GM19438 (cell line): ENCODE data around the gene PSAPL1.

Experiments
- ATAC-seq: cut with Tn5 transposase; IDR thresholded peaks from one replicate; pipeline ENCODE4 v1.9.1; 2021; ENCODE audit warnings: low read depth; ENCODE audit not compliant: unreplicated experiment

Gene PSAPL1

DNA sequence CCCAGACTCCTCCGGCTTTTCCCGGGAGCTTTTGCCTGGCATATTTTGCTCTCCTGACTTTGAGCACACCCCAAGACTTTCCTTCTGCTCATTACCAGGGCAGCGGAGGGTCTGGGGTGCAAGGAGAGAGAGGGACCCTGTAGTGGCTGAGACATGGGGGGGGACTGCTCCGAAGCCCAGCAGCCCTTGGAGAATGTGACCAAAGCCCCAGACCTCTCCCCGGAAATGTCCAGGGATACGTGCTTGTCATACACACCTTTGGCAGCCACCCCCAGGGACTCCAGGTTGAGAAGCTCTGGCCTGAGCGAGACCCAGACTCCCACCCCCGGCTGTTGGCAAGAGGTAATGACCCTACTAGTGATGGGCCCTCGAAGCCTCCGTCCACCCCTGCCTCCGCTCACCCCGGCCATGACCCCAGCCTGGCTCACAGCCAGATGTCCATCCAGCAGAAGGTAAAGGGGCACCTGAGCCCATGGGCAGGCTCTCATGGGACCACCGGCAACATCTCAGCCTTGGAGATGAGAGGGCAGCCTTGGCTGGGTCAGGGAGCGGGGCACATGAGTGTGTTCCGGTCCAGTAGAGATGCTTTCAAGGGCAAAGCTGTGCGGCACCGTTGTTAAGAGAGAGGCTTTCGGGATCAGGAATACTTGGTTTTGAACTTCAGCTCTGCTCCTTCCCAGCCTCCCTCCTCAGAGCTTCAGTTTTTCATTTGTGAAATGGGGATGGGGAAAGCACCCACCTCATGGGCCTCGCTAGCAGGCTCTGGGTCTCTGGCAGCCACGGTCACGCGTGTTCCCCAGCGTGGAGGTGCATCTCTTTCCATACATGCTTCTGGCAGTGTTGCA lies 2.0 kb downstream of the PSAPL1 start:
- ATAC-seq = no peak

DNA sequence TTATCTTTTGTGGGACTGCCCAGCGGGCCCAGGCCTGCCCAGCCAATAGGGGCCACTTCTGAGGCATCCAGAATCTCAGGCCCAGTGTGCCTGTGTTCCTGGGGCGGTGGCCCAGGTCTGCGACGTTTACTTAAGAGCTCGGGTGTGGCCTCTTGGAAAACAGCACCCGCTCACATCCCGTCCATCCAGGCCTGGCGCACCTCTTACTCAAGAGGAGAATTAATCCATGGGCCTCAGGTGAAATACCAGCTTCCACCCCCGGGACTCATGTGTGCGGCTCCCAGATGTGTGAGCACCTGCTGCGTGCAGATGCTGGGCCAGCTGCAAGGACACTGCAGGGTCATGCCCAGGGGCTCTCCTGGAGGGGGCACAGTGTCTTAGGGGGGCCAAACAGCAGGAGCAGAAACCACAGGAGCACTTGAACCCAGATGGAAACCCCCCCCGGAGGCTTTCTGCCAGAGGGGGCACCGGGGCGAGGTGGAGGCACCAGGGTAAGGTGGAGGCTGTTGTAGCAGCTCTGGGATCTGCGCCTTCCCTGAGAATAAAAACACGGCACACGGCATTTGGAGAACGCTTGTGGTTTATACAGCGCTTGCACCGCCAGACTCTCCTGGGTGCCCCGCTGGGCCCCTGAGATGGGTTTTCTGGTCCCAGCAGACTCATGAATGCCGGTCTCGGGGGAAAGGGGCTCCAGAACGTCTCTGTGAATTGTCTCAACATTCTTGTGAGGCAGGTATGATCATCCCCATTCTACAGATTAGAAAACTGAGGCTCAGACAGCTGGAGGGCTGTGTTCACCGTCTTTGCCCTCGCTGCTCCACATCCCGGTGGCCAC lies 2.8 kb downstream of the PSAPL1 start:
- ATAC-seq = no peak

DNA sequence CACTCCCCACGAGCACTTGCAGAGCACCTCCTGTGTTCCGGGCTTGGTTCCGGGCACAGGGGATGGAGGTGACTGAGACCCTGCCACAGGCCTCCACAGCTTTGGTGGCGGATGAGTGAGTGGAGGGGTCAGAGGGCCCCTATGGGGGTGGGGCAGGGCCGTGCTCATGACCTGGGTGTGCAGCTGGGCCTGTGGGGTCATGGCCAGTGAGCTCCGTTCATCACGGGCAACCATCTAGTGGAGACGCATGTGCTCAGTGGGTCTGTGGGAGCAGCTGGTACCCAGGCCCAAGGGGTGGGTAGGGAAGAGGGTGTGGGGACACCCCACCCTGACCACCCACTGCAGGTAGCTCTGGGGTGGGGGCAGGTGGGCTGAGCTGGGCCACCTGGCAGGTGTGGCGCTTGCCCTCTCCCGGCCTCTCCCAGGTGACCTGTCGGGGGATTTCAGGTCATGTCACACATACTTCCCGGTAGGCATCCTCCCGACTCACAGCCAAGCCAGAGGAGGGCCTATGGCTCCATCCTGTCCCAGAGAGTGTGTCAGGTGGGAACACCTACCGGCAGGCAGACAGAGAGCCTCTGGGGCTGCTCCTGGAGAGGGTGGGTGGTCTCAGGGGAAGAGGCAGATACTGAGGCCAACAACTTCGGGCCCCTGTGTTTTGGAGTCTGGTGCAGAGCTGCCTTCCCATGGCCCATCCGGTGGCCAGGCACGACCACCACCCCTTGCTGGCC lies 3.6 kb downstream of the PSAPL1 start:
- no peak for ATAC-seq

DNA sequence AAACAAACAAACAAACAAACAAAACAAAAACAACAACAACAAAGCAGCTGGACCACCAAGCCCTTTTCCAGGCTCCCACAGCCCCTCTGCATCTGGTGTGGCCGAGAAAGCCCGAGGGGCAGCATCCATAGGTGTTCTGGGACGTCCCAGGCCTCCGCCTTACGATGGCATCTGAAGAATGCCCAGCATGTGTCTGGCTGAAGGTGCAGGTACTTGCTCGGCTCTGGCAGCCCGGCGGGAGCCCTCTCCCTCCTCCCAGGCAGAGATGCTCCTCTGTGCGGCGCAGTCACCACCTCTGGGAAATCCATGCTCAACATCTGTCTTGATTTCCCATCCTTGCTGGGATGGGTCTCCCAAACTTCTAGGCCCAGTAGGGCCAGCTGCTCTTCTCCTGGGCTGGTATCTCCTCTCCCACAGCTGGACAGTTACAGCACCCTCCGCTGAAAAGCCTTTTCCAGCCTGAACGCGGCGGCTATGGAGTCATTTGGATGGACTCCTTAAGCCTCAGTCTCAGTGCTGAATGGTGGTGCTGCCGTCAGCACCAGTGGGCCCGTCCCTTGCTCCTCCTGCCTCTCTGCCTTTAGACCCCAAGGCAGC lies 4.3 kb downstream of the PSAPL1 start:
- no peak for ATAC-seq

DNA sequence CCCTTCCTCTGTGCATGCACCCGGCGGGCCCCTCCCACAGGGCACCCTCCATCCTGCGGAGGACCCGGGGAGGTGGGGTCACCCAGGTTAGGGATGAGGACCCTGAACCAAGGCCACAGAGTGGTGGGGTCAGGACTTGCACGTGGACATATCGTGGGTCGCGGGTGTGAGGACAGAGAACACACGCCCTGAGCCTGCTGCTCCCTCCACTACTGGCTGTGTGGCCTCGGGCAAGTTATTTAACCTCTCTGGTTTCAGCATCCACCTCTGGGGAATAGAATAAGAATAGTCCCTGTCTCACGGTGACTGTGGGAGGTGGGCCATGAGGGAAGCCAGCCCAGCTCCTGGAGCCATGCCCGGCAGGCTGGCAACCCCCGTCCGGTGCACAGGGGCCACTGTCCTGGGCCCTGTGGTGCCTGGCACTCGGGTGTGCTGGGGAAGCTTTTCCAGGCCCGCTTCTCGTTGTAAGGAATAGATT lies 5.1 kb downstream of the PSAPL1 start:
- no peak for ATAC-seq

DNA sequence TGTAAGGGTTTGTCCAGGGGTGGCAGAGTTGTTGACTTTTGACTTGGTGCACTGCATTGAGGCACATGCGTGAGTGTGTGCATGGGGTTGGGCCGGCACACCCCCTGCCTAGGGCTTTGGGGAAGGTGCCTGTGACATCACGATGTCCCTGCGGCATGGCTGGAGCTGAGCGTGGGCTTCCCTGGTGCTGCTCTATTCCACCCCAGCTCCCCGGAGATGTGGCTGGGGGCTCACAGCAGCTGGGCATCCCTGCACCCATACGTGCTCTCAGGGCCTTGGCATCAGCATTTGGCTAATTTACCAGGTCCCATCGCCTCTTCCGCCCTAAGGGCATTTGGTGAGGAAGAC lies 5.7 kb downstream of the PSAPL1 start:
- ATAC-seq = no peak

DNA sequence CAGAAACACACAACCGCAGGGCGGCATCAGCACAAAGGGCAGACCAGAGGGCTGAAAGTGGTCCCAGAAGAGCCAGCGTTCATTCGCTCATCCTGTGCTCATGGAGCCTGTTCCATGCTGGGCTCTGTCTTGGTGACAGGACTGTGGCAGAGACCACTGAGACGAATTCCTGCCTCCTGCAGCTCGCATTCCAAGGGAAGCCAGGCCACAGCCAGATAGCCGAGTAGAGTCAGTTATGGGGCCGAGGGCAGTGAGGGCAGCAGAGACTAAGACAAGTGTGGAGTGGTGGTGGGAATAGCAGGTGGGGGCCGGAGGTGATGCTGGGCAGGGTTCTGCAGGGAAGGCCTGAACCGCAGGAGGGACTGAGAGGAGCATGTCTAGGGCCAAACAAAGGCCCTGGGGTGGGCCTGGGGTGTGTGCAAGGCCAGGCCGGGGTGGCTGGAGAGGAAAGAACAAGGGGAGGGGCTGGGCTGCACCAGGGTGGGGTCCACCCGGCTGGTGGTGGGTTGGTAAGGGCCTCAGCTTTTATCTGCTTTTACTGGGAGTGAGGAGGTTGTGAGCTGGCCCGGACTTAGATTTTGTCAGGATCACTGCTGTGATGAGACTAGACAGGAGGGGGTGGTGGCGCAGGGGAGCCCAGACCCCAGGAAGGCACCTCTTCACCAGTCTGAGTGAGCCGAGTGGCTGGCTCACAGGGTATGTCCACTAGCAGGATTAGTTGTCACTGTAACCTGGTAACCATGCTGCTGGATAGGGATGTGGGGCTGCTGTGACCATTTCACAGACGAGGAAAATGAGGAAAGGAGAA lies 6.3 kb downstream of the PSAPL1 start:
- ATAC-seq = no peak

DNA sequence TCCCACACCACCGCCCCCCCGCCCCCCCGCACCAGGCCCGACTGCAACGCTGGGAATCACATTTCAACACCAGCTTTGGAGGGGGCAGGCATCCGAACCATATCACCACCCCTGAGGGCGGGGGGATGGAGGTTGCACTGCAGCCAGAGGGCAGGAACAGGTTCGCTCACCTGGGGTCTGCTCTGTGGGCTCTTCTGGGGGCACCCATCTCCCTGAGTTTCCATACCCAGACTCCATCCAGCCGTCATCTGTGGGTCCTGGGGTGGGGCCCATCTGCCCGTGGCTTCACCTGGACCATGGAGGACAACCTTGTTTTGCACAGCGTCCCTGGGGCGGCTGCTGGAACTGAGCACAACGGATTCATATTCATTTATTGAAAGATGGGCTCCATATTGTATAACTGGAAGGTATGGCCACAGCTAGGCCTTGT lies 6.9 kb downstream of the PSAPL1 start:
- ATAC-seq = no peak

DNA sequence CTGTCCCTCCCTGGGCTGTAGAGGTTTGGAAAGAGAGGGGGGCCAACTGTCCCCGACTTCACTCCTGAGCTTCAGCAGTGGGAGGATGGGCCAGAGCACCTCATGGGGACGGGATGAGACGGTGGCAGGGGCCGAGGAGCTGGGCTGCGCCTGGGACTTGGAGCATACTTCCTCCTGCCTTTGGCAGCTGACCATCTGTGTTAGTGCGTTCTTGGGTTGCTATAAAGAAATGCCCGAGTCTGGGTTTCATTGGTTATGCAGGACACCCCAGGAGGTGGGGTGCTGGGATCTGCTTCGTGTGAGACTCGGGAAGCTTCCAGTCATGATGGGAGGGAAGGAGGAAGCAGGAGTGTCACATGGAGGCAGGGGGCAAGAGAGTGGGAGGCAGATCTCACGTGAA lies 7.4 kb downstream of the PSAPL1 start:
- ATAC-seq = no peak

DNA sequence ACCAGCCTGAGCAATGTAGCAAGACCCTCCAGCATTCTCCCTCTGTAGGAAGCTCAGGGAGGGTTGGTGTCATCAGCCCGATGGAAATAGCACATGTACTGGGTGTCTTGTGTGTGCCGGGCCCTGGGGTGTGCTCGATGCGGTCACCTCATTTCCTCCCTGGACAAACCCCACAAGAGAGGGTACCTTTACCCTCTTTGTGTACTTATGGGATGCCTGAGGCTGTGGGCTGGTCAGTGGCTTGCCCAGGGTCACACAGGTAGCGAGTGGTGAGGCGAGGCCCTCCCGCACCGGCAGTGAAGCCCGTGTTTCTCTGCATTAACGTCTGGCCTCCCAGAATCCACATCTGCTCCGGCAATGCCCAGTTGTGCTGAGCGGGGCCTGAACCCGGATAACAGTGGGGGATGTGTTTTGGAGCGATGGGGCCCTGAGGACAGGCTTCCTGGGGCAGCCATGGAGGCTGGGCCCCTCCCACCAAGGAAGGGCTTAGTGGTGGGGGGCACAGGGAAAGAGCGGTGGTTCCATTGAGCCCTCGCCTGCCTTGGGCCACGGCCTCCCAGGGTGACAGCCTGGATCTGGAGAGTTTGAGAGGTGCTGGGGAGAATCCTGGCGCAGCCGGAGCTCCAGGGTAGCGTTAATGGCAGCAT lies 8.1 kb downstream of the PSAPL1 start:
- ATAC-seq = no peak

DNA sequence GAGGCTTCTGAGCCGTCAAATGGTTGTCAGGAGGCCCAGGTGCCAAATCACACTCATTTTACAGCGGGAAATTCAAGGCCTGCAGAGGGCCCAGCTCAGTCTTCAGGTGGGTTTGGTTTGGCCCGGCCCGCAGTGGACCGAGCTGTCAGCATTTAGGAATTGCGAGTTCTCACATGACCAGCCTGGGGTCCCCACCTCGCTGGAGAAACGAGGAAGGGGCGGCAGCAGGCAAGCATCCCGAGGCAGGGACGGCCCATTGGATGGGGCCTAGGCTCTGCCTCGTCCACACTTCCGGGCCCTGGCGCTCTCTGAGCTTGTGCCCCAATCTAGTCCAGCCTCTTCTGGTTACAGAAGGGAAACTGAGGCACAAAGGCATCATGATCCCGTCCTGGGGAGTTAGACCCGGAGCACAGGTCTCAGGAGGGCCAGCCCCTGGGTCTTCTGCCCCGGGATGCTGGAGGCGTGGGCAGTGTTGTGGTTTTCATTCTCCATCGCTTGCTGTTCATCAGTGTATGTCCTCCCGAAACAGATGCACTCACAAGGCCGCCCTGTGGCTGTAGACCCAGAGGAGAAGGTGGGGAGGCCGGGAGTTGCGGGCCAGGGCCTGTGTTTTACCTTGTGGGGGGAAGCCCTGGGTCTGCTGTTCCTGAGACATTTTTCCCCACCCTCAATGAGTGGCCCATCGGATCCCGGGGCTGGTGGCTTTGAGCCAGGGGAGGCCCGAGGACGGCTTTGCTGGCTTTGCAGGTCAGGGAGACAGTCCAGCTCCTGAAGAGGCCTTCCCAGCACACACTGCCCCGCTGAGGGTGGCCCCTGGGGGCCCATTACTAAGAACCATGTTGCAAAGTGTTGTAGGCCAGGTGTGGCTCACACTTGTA lies 8.9 kb downstream of the PSAPL1 start:
- ATAC-seq = no peak

DNA sequence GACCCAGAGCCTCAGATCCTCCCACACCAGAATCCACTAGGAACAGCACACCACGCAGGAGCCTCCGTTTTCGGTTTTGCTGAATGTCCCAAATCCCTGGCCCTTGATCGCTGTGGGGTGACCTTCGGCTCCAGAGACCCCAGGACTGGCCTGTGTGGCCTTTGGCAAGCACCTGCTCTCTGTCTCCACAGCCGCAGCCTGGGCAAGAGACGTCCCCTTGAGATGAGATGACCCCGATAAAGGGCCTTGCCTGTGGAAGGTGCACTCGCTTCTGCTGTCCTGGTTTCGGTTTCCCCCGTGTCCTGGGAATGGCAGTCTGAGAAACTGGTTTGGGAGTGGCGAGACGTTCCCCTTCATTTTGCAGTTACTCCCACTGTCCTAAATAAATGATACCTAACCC lies 9.6 kb downstream of the PSAPL1 start:
- no peak for ATAC-seq

DNA sequence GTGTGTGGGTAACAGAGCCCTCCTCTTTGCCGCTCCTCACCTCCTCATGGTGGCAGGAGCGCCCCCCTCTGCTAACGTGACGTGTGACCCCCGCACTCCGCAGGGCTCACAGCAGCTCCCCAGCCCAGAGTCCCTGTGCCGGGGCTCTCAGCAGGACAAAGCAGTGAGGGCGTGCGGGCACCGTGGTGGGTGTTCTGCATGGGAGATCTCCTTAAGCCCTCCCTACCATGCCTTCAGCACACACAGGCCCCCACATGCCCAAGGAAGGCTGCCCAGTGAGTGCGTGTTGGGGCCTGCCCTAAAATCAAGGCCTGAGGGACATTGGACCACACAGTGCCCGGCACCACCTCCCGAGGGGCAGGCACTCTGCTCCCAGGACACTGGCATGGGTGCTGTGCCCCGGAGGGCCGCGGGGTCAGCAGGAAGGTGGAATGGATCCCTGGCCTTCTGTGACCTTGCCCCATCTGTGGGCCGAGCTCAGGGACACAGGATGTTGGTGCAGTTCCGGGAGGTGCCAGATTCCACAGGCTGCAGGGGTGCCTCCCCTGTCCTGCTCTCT lies 10.1 kb downstream of the PSAPL1 start:
- no peak for ATAC-seq

DNA sequence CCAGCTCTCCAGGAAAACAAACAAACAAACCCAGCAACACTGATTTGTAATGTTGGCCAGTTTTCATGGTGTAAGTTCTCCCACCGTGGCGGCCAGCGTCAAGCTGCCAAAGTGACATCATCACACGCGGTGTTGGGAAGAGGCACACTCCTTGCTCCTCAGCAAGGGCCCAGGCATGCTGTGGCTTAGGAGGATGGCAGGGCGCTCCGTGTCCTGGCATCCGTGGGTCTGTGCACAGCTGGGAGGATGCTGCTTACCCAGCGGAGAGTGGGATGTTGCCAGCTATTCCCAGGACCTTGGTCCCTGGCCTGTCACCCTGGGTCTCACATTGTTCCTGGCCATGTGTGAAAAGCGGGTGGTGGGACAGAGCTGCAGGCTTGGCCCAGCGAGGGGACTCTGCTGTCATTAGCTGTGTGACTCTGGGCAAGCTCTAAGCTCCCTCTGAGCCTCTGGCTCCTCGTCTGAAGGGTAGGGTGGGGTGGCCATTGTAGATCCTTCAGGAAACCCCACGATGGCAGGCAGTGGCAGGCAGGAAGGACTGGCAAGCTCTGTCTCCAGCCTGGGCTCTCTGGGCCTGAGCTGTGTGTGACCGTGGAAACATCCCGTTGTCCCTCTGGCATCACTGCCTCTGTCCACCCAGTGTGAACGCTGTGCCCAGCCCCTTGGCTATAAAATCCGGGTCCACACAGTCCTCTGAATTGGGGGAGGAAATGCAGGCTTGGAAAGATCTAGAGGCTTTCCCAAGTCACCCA lies 10.8 kb downstream of the PSAPL1 start:
- no peak for ATAC-seq

DNA sequence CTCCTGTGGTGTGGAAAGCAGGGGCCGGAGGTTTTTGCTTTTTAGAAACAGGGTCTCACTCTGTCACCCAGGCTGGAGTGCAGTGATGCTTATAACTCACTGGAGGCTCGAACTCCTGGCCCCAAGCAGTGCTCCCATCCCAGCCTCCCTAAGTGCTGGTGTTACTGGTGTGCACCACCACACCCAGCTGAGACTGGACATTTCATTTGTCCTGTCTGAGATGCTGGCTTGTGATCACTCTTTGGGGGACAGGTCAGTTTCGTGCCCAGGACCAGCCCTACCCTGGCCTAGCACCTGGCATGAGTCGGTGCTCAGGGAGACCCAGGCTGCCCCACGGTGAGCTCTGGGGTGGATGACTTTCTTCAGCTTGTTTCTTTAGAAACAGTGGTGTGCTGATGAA lies 11.3 kb downstream of the PSAPL1 start:
- ATAC-seq = no peak

DNA sequence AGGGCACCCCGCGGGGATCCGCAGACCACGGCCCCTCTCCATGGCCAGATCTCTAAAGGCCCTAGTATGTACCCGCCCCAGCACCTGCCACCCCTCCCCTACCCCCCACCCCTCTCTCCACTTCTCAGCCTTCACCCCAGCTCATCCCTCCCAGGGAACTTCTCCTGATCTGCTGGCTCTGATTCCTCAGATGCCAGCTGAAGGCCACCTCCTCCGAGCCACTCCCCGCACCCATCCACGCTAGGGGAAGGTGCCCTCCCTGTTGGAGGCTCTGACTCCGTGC lies 11.9 kb downstream of the PSAPL1 start:
- ATAC-seq = no peak

DNA sequence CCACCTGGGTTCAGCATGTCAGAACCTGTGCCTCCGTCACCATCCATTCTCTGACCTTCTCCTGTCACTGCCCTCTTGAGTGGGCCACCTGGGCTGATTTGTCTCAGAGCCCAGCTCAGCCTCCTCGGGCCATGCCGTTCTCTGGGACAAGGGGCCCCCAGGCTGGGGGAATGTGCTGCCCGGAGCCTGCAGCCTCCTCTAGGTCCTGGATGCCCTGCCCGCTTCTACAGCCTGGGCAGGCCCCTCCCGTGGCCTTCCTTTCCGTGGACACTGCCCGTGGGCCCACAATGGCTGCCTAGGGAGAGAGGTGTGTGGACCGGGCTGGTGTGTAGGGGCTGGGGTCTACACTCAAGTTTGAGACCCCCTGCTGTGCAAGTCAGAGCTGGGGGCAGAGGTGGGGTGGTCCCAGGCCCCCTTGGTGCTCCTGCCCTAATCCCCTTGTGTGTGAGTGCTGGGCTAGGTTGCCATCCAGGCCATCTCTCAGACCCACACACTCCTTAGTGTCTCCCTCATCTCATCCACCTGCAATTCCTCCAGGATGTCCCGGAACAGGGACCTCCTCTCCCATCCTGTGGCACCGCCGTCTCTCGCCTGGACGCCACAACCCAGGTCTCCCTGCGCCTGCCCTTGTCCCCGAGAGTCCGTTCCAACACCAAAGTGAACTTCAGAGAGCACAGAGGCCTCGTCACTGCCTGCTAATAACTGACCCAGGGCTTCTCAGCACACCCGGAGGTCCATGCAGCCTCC lies 12.4 kb downstream of the PSAPL1 start:
- no peak for ATAC-seq
